Right atrium auricular region (tissue), 2 donors: ENCODE results near the gene ARHGAP42. TPM values are rescaled to one million over a fixed set of nuclear protein-coding genes. Genes with fewer than 3 reads are reported as not detected.

Experiments used
- DNase-seq: peaks from one replicate; pipeline ENCODE4 v3.0.0-alpha.2; 2019; ENCODE audit warnings: low spot score
- H3K27ac ChIP-seq, 2 donors: fragments of 200-600 bp; sonication (generic); 1 replicate in 1 of 2; 2 replicates in 1 of 2; pipeline ENCODE4 v1.5.1; 2016 to 2019
- H3K27me3 ChIP-seq, 2 donors: fragments of 200-600 bp; sonication (generic); one replicate each; pipeline versions ENCODE4 v1.5.1 to v1.6.0; 2017 to 2019
- H3K36me3 ChIP-seq: fragments of 200-600 bp; sonication (generic); one replicate; pipeline ENCODE4 v1.5.1; 2016
- H3K4me1 ChIP-seq, 2 donors: fragments of 200-600 bp; sonication (generic); one replicate each; pipeline versions ENCODE4 v1.5.1 to v1.6.0; 2017 to 2019
- H3K4me3 ChIP-seq, 2 donors: fragments of 200-600 bp; sonication (generic); 1 replicate in 1 of 2; 2 replicates in 1 of 2; pipeline ENCODE4 v1.5.1; 2017 to 2019; ENCODE audit warnings: mild to moderate bottlenecking in 1 of 2, moderate library complexity in 1 of 2
- H3K9me3 ChIP-seq, 2 donors: fragments of 200-600 bp; sonication (generic); one replicate each; pipeline ENCODE4 v1.5.1; 2019
- CTCF ChIP-seq, 2 donors: fragments of 200-600 bp; sonication (generic); IDR thresholded peaks; one replicate each; pipeline ENCODE4 v1.5.1; 2019; ENCODE audit warnings: antibody characterized with exemption in 2 of 2
- total RNA-seq, 2 donors: library from RNA; depleted of rRNA; stranded (reverse); fragments of >200 nt; gene quantifications; one replicate each; pipeline ENCODE4 v1.1.0, GENCODE V29; 2016

ARHGAP42 gene
- total RNA-seq, 2 donors from 2014 or later, result 6.1 to 12.1 TPM

- no peak for DNase-seq
- Histone ChIP-seq H3K4me3 (no peak overlapping the region), H3K27ac (no peak overlapping the region), H3K27me3 (no peaks in the 10 kb centered on the region), H3K4me1 (peaks cover 0 to 8% of the 10 kb centered on the region in 2 donors), H3K36me3 (no peaks in the 10 kb centered on the region), H3K9me3 (no peaks in the 10 kb centered on the region)
- no peak for TF ChIP-seq CTCF (IDR thresholded peaks at IDR 0.05)
These were observed 18.4 kb downstream of the ARHGAP42 start for GRCh38 chr11:100705447-100705846.

- no peaks in the 10 kb centered on the region for H3K36me3 ChIP-seq
- DNase-seq, result no peak
- H3K27me3 ChIP-seq, result no peaks in the 10 kb centered on the region
- H3K4me1 ChIP-seq, result peaks cover 0 to 8% of the 10 kb centered on the region in 2 donors
- H3K27ac ChIP-seq, result no peak overlapping the region
- no peak for TF ChIP-seq CTCF (IDR thresholded peaks at IDR 0.05)
- no peak overlapping the region for H3K4me3 ChIP-seq
- H3K9me3 ChIP-seq, result no peaks in the 10 kb centered on the region
These were observed 19.1 kb downstream of the ARHGAP42 start for GRCh38 chr11:100706179-100706578.

- no peak overlapping the region for H3K4me3 ChIP-seq
- H3K36me3 ChIP-seq, result no peaks in the 10 kb centered on the region
- no peak for DNase-seq
- no peaks in the 10 kb centered on the region for H3K4me1 ChIP-seq
- H3K27me3 ChIP-seq, result no peaks in the 10 kb centered on the region
- no peaks in the 10 kb centered on the region for H3K9me3 ChIP-seq
- H3K27ac ChIP-seq, result no peak overlapping the region
- TF ChIP-seq CTCF (IDR thresholded peaks at IDR 0.05), result no peak
These were observed 22.3 kb downstream of the ARHGAP42 start for GRCh38 chr11:100709233-100709957.

GRCh38 chr11:100711984-100712383, 24.9 kb downstream of the ARHGAP42 start:
- no peaks in the 10 kb centered on the region for H3K36me3 ChIP-seq
- no peaks in the 10 kb centered on the region for H3K9me3 ChIP-seq
- H3K4me1 ChIP-seq, result peaks cover 0 to 6% of the 10 kb centered on the region in 2 donors
- TF ChIP-seq CTCF (IDR thresholded peaks at IDR 0.05), result no peak
- DNase-seq, result no peak
- H3K27ac ChIP-seq, result no peak overlapping the region
- H3K4me3 ChIP-seq, result no peak overlapping the region
- no peaks in the 10 kb centered on the region for H3K27me3 ChIP-seq

GRCh38 chr11:100712583-100712982, 25.5 kb downstream of the ARHGAP42 start:
- no peaks in the 10 kb centered on the region for H3K9me3 ChIP-seq
- H3K27me3 ChIP-seq, result no peaks in the 10 kb centered on the region
- H3K4me3 ChIP-seq, result no peak overlapping the region
- H3K4me1 ChIP-seq, result peaks cover 0 to 6% of the 10 kb centered on the region in 2 donors
- no peak for DNase-seq
- no peaks in the 10 kb centered on the region for H3K36me3 ChIP-seq
- TF ChIP-seq CTCF (IDR thresholded peaks at IDR 0.05), result no peak
- H3K27ac ChIP-seq, result no peak overlapping the region
